HEK293T (cell line): ENCODE results near the gene SPI1.

ENCODE experiments used
- L3MBTL2 ChIP-seq: fragments of 450-650 bp; conservative IDR thresholded peaks from 2 replicates; pipeline ENCODE4 v1.6.1; 2016; ENCODE audit warnings: mild to moderate bottlenecking
- TARDBP ChIP-seq: fragments of 450-650 bp; IDR thresholded peaks from 2 replicates; pipeline ENCODE4 v1.6.1; 2016

DNA sequence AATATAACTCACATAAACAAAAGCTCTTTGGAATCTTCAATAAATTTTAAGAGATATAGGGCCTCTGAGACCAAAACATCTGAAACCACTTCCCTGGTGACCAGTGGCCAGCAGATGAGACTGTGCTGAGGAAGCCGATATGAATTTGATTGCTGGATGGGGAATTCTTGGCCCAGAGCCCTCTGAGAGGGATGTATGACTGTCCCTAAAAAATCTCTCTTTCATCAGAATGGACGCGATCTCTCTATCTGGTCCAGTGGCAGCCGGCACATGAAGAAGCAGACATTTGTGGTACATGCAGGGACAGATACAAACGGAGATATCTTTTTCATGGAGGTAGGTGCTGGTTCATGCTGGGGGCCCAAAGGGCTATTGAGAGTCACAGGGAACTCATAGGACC is 63.4 kb downstream of the SPI1 start:
- TF ChIP-seq TARDBP (no peak), L3MBTL2 (no peak)
